ENCODE data around the gene CLMP. TPM values are rescaled to one million over a fixed set of nuclear protein-coding genes. Genes with fewer than 3 reads are reported as not detected.

The CLMP gene
- total RNA-seq, 2 donors from 2014 or later, result 48.3 to 126 TPM

- no peak overlapping the region for H3K4me3 ChIP-seq
Measured at GRCh38 chr11:123238297-123238696, 43.2 kb upstream of the CLMP start.

GRCh38 chr11:123236879-123237278, 41.8 kb upstream of the CLMP start:
- DNase-seq (ENCODE audit: low spot score) (no peak), ATAC-seq (ENCODE audit: insufficient number of reproducible peaks, low FRiP score, low read depth) (no peak)
- Histone ChIP-seq H3K9me3 (no peaks in the 10 kb centered on the region), H3K36me3 (no peaks in the 10 kb centered on the region), H3K27ac (no peak overlapping the region), H3K4me3 (no peak overlapping the region), H3K27me3 (replicated peaks; ENCODE audit: insufficient read depth) (no peaks in the 10 kb centered on the region), H3K4me1 (ENCODE audit: control insufficient read depth in 1 of 2, low read depth in 2 of 2) (no peaks in the 10 kb centered on the region)
- TF ChIP-seq, protein P1, sequence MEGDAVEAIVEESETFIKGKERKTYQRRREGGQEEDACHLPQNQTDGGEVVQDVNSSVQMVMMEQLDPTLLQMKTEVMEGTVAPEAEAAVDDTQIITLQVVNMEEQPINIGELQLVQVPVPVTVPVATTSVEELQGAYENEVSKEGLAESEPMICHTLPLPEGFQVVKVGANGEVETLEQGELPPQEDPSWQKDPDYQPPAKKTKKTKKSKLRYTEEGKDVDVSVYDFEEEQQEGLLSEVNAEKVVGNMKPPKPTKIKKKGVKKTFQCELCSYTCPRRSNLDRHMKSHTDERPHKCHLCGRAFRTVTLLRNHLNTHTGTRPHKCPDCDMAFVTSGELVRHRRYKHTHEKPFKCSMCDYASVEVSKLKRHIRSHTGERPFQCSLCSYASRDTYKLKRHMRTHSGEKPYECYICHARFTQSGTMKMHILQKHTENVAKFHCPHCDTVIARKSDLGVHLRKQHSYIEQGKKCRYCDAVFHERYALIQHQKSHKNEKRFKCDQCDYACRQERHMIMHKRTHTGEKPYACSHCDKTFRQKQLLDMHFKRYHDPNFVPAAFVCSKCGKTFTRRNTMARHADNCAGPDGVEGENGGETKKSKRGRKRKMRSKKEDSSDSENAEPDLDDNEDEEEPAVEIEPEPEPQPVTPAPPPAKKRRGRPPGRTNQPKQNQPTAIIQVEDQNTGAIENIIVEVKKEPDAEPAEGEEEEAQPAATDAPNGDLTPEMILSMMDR (IDR thresholded peaks at IDR 0.05), result no peak

More at GRCh38 chr11:123238297-123238696, 43.2 kb upstream of the CLMP start:
- Histone ChIP-seq H3K4me1 (ENCODE audit: control insufficient read depth in 1 of 2, low read depth in 2 of 2) (no peaks in the 10 kb centered on the region), H3K36me3 (no peaks in the 10 kb centered on the region), H3K27ac (no peak overlapping the region), H3K27me3 (replicated peaks; ENCODE audit: insufficient read depth) (no peaks in the 10 kb centered on the region), H3K9me3 (no peaks in the 10 kb centered on the region)
- no peak for DNase-seq (ENCODE audit: low spot score)
- ATAC-seq (ENCODE audit: insufficient number of reproducible peaks, low FRiP score, low read depth), result no peak
- TF ChIP-seq, protein P1 (IDR thresholded peaks at IDR 0.05), result no peak

- TF ChIP-seq, protein P1 (IDR thresholded peaks at IDR 0.05), result no peak
- Histone ChIP-seq H3K9me3 (no peaks in the 10 kb centered on the region), H3K27me3 (replicated peaks; ENCODE audit: insufficient read depth) (no peaks in the 10 kb centered on the region), H3K36me3 (no peaks in the 10 kb centered on the region), H3K4me3 (peak overlapping the region; percentile 61), H3K4me1 (ENCODE audit: control insufficient read depth in 1 of 2, low read depth in 2 of 2) (no peaks in the 10 kb centered on the region), H3K27ac (peak overlapping the region in 1 of 2 donors; percentile 58)
- no peak for ATAC-seq (ENCODE audit: insufficient number of reproducible peaks, low FRiP score, low read depth)
- no peak for DNase-seq (ENCODE audit: low spot score)
Measured at GRCh38 chr11:123235656-123236261, 40.7 kb upstream of the CLMP start.

DNA sequence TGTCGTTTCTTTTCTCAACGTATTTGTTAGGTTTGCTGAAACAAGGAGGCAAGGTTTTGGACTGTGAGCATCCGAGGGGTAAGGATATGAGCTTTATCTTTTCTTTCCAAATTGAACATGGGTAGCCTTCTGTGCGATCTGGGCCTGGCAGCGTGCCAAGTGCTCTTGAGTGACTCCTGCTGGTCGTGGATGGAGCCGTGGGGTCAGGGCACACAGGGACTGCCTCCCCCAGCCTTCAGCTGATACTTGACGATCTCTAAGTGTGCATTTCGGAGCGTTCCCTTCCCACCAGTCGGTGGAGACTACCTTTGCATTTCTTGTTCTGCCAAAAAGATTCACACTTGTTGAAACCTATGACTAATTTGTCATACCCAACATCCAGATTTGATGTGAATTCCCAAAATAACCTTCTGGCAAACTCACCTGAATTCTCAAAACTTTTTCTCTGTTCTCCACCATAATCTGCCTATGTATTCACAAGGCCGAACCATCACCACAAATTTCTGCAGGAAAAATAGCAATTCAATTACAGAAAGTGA, 40.1 kb upstream of the CLMP start:
- no peaks in the 10 kb centered on the region for H3K9me3 ChIP-seq
- peak overlapping the region in 1 of 2 donors; percentile 58 for H3K27ac ChIP-seq
- H3K36me3 ChIP-seq, result no peaks in the 10 kb centered on the region
- H3K4me1 ChIP-seq (ENCODE audit: control insufficient read depth in 1 of 2, low read depth in 2 of 2), result no peaks in the 10 kb centered on the region
- ATAC-seq (ENCODE audit: insufficient number of reproducible peaks, low FRiP score, low read depth), result peak; percentile 59
- H3K4me3 ChIP-seq, result peak overlapping the region; percentile 61
- H3K27me3 ChIP-seq (replicated peaks; ENCODE audit: insufficient read depth), result no peaks in the 10 kb centered on the region
- peak; percentile 13 for DNase-seq (ENCODE audit: low spot score)
- TF ChIP-seq, protein P1 (IDR thresholded peaks at IDR 0.05), result peak; percentile 59

DNA sequence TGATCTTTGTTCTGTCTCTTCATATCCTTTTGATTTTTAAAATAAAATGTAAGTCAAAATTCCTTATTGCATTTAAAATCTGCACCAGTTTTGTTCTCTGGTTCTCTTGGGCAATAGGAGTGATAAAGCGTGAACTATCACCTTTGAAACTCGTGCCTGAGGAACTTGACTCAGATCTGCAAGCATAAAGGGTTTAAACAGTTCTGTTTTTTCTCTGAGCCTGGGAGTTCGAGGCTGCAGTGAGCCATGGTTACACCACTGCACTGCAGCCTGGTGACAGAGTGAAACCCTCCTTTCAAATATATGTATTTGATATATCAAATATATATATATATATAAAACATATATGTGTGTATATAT, 38.9 kb upstream of the CLMP start:
- no peak overlapping the region for H3K4me3 ChIP-seq
- no peaks in the 10 kb centered on the region for H3K4me1 ChIP-seq (ENCODE audit: control insufficient read depth in 1 of 2, low read depth in 2 of 2)
- no peak overlapping the region for H3K27ac ChIP-seq
- no peaks in the 10 kb centered on the region for H3K36me3 ChIP-seq
- ATAC-seq (ENCODE audit: insufficient number of reproducible peaks, low FRiP score, low read depth) (no peak), DNase-seq (ENCODE audit: low spot score) (no peak)
- H3K27me3 ChIP-seq (replicated peaks; ENCODE audit: insufficient read depth), result no peaks in the 10 kb centered on the region
- TF ChIP-seq, protein P1 (IDR thresholded peaks at IDR 0.05), result no peak
- H3K9me3 ChIP-seq, result no peaks in the 10 kb centered on the region

All from thoracic aorta (tissue), 2 donors.